ENCODE results near the gene PAM. TPM values are rescaled to one million over a fixed set of nuclear protein-coding genes. Genes with fewer than 3 reads are reported as not detected.

The PAM gene
- total RNA-seq, 1 experiment from 2014 or later, result 60.3 TPM

DNA sequence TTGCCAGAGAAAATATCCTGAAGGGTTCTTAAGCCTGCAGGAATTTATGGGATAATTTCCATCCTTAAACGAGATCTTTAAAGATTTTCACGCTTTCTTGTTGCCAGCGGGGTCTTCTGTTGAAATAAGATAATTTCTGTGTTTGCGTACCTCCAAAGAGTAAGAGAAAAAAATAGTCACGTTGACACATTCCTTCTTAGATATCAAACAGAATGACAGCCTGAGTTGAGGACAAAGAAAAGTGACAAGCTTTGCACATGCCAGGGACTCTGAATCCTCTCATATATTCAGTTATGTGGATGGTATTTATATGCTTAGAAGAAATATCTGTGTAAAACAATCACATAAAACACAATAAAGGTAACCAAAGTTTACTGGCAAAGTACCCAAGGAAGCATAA, 21.6 kb upstream of the PAM start:
- CTCF ChIA-PET, result no interaction called here
- Mint-ChIP-seq H3K27ac (ENCODE audit: low read depth, unreplicated experiment) (no peak overlapping the region), H3K4me1 (ENCODE audit: insufficient read depth, unreplicated experiment) (no peaks in the 10 kb centered on the region), H3K36me3 (ENCODE audit: insufficient read depth, unreplicated experiment) (peaks cover 6% of the 10 kb centered on the region), H3K4me3 (ENCODE audit: unreplicated experiment) (no peak overlapping the region), H3K9me3 (ENCODE audit: unreplicated experiment) (no peaks in the 10 kb centered on the region), H3K27me3 (ENCODE audit: insufficient read depth, unreplicated experiment) (no peaks in the 10 kb centered on the region)
- POLR2A ChIA-PET, result interaction anchor here (1.9 kb wide), 1 partner anchor 9 kb away, joined by 4 read pairs; no protein-coding TSS in a partner anchor
- TF ChIP-seq, protein P1, sequence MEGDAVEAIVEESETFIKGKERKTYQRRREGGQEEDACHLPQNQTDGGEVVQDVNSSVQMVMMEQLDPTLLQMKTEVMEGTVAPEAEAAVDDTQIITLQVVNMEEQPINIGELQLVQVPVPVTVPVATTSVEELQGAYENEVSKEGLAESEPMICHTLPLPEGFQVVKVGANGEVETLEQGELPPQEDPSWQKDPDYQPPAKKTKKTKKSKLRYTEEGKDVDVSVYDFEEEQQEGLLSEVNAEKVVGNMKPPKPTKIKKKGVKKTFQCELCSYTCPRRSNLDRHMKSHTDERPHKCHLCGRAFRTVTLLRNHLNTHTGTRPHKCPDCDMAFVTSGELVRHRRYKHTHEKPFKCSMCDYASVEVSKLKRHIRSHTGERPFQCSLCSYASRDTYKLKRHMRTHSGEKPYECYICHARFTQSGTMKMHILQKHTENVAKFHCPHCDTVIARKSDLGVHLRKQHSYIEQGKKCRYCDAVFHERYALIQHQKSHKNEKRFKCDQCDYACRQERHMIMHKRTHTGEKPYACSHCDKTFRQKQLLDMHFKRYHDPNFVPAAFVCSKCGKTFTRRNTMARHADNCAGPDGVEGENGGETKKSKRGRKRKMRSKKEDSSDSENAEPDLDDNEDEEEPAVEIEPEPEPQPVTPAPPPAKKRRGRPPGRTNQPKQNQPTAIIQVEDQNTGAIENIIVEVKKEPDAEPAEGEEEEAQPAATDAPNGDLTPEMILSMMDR (IDR thresholded peaks at IDR 0.05; ENCODE audit: unreplicated experiment), result no peak
- DNase-seq (ENCODE audit: unreplicated experiment), result no peak
- intact Hi-C loops (cut with micrococcal nuclease), result no loop called here
- BruUV-seq (replicated peaks), result no TSS peak

GRCh38 chr5:102737161-102737560, 17.9 kb upstream of the PAM start:
- Mint-ChIP-seq H3K4me3 (ENCODE audit: unreplicated experiment) (no peak overlapping the region), H3K4me1 (ENCODE audit: insufficient read depth, unreplicated experiment) (no peaks in the 10 kb centered on the region), H3K27ac (ENCODE audit: low read depth, unreplicated experiment) (no peak overlapping the region), H3K27me3 (ENCODE audit: insufficient read depth, unreplicated experiment) (no peaks in the 10 kb centered on the region), H3K9me3 (ENCODE audit: unreplicated experiment) (no peaks in the 10 kb centered on the region), H3K36me3 (ENCODE audit: insufficient read depth, unreplicated experiment) (peaks cover 6% of the 10 kb centered on the region)
- TF ChIP-seq, protein P1 (IDR thresholded peaks at IDR 0.05; ENCODE audit: unreplicated experiment), result no peak
- BruUV-seq (replicated peaks), result no TSS peak
- CTCF ChIA-PET, result interaction anchor here (0.5 to 1.0 kb wide), 2 partner anchors 276 to 294 kb away, joined by 3 to 4 read pairs; no protein-coding TSS in a partner anchor
- POLR2A ChIA-PET, result interaction anchor here (0.7 to 1.1 kb wide), 2 partner anchors 12 to 18 kb away, joined by 3 read pairs; partner anchors contain the start of gene PAM
- intact Hi-C loops (cut with micrococcal nuclease), result no loop called here
- DNase-seq (ENCODE audit: unreplicated experiment), result no peak

DNA sequence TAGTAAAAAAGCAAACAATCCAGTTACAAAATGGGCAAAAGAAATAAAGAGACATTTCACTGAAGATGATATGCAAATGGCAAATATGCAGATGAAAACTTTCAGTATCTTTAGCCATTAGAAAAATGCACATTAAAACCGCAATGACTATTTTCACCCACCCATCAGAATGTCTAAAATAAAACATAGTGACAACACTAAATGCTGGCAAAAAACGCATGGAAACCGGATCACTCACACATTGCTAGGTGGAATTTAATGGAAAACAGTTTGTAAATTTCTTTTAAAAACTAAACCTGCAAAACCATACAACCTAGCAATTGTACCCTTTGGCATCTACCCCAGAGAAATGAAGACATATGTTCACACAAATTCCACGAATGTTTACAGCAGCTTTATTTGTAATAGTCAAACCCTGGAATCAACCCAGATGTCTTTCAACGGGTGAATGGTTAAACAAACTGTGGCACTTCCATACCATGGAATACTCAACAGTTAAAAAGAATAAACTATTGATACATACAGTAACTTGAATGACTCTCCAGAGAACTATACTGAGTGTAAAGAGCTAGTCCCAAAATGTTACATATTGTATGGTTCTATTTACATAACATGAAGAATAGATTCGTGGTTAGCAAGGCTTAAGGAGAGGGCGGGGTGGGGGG, 17.2 kb upstream of the PAM start:
- ChIA-PET POLR2A (no interaction called here), CTCF (no interaction called here)
- BruUV-seq (replicated peaks), result no TSS peak
- no peak overlapping the region for H3K4me3 Mint-ChIP-seq (ENCODE audit: unreplicated experiment)
- intact Hi-C loops (cut with micrococcal nuclease), result no loop called here
- TF ChIP-seq, protein P1 (IDR thresholded peaks at IDR 0.05; ENCODE audit: unreplicated experiment), result no peak
- peaks cover 6% of the 10 kb centered on the region for H3K36me3 Mint-ChIP-seq (ENCODE audit: insufficient read depth, unreplicated experiment)
- no peaks in the 10 kb centered on the region for H3K9me3 Mint-ChIP-seq (ENCODE audit: unreplicated experiment)
- DNase-seq (ENCODE audit: unreplicated experiment), result no peak
- no peaks in the 10 kb centered on the region for H3K27me3 Mint-ChIP-seq (ENCODE audit: insufficient read depth, unreplicated experiment)
- no peaks in the 10 kb centered on the region for H3K4me1 Mint-ChIP-seq (ENCODE audit: insufficient read depth, unreplicated experiment)
- no peak overlapping the region for H3K27ac Mint-ChIP-seq (ENCODE audit: low read depth, unreplicated experiment)

- intact Hi-C loops (cut with micrococcal nuclease), result no loop called here
- Mint-ChIP-seq H3K27ac (ENCODE audit: low read depth, unreplicated experiment) (no peak overlapping the region), H3K4me1 (ENCODE audit: insufficient read depth, unreplicated experiment) (no peaks in the 10 kb centered on the region), H3K4me3 (ENCODE audit: unreplicated experiment) (no peak overlapping the region), H3K36me3 (ENCODE audit: insufficient read depth, unreplicated experiment) (no peaks in the 10 kb centered on the region), H3K9me3 (ENCODE audit: unreplicated experiment) (no peaks in the 10 kb centered on the region), H3K27me3 (ENCODE audit: insufficient read depth, unreplicated experiment) (no peaks in the 10 kb centered on the region)
- TF ChIP-seq, protein P1 (IDR thresholded peaks at IDR 0.05; ENCODE audit: unreplicated experiment), result no peak
- POLR2A ChIA-PET, result no interaction called here
- DNase-seq (ENCODE audit: unreplicated experiment), result no peak
- CTCF ChIA-PET, result interaction anchor here (0.5 kb wide), 1 partner anchor 138 kb away, joined by 3 read pairs; no protein-coding TSS in a partner anchor
- BruUV-seq (replicated peaks), result no TSS peak
Observed at GRCh38 chr5:102740515-102740914, 14.6 kb upstream of the PAM start.
